GM12878 (cell line): Measurements from ENCODE around the gene FCRLA. TPM values are rescaled to one million over a fixed set of nuclear protein-coding genes. Genes with fewer than 3 reads are reported as not detected.

Source experiments
- ATAC-seq: fragments of 200-7000 bp; cut with Tn5 transposase; 3 replicates; pipeline ENCODE4 v1.9.1; 2020; ENCODE audit warnings: mild to moderate bottlenecking, moderate library complexity
- BruUV-seq: library from RNA; stranded (reverse); fragments of 400-500 nt; replicated peaks from 2 replicates; lab custom pipeline; 2021; lab: Mats Ljungman, UMichigan
- CTCF ChIA-PET: fragments of 300-600 bp; sonication (Branson Sonifier 250); formaldehyde crosslinking; extraction: SDS; loops from one replicate; lab custom pipeline; 2021; ENCODE audit warnings: inconsistent platforms; lab: Yijun Ruan, JAX
- POLR2A ChIA-PET: fragments of 350-600 bp; formaldehyde crosslinking; extraction: SDS; loops from one replicate; lab custom pipeline; 2021; ENCODE audit warnings: inconsistent platforms; lab: Charles Lee
- RAD21 ChIA-PET: fragments of 300-600 bp; sonication (Branson Sonifier 250); formaldehyde crosslinking; loops from one replicate; lab custom pipeline; 2023; ENCODE audit warnings: antibody characterized with exemption; ENCODE audit not compliant: unreplicated experiment; lab: Charles Lee
- SMC1A ChIA-PET: fragments of 300-600 bp; sonication (Branson Sonifier 250); formaldehyde crosslinking; loops from one replicate; lab custom pipeline; 2023; ENCODE audit not compliant: unreplicated experiment, uncharacterized antibody; lab: Charles Lee
- DNase-seq: peaks from one replicate; pipeline ENCODE4 v3.0.0-alpha.2; 2011; ENCODE audit warnings: low read depth, low spot score
- FAIRE-seq: peaks from 3 replicates; lab custom pipeline; 2011; peaks lifted over from hg19 to GRCh38; lab: Jason Lieb, UNC
- H2AFZ ChIP-seq: 2 replicates; pipeline ENCODE4 v1.6.0; 2011; ENCODE audit warnings: low read depth, low read length, control low read depth; ENCODE audit not compliant: control insufficient read depth
- H3K27ac ChIP-seq: 2 replicates; pipeline ENCODE4 v1.5.1; 2011; ENCODE audit warnings: control low read depth; ENCODE audit not compliant: control insufficient read depth, insufficient read depth
- H3K27me3 ChIP-seq, 2 experiments: replicated peaks in 1 of 2; 2 replicates each; pipeline versions ENCODE4 v1.6.0 to v1.6.1; 2011; ENCODE audit warnings: low read length in 1 of 2; ENCODE audit not compliant: control insufficient read depth in 2 of 2, insufficient read depth in 2 of 2
- H3K36me3 ChIP-seq, 2 experiments: 2 replicates each; pipeline ENCODE4 v1.5.1; 2011; ENCODE audit warnings: low read length in 1 of 2; ENCODE audit not compliant: control insufficient read depth in 2 of 2, insufficient read depth in 2 of 2
- H3K4me1 ChIP-seq: 2 replicates; pipeline ENCODE4 v1.6.1; 2011; ENCODE audit warnings: mild to moderate bottlenecking, low read length, moderate library complexity, mixed read lengths; ENCODE audit not compliant: control insufficient read depth, insufficient read depth
- H3K4me2 ChIP-seq: 2 replicates; pipeline ENCODE4 v1.6.0; 2011; ENCODE audit warnings: control low read depth; ENCODE audit not compliant: control insufficient read depth, insufficient read depth
- H3K4me3 ChIP-seq: fragments of 200-600 bp; sonication (generic); 2 replicates; pipeline ENCODE4 v1.5.1; 2016
- H3K79me2 ChIP-seq: 2 replicates; pipeline ENCODE4 v1.6.0; 2011; ENCODE audit warnings: low read length; ENCODE audit not compliant: control insufficient read depth, insufficient read depth
- H3K9ac ChIP-seq: 2 replicates; pipeline ENCODE4 v1.8.0; 2011; ENCODE audit warnings: low read length, control low read depth, mixed read lengths; ENCODE audit not compliant: control insufficient read depth, insufficient read depth
- H3K9me3 ChIP-seq: replicated peaks from 3 replicates; pipeline ENCODE4 v1.5.1; 2011; ENCODE audit warnings: mild to moderate bottlenecking, low read length; ENCODE audit not compliant: control insufficient read depth, insufficient read depth
- H4K20me1 ChIP-seq: 2 replicates; pipeline ENCODE4 v1.6.0; 2011; ENCODE audit not compliant: control insufficient read depth, insufficient read depth
- CBX3 ChIP-seq: fragments of 200-600 bp; sonication (generic); IDR thresholded peaks from 2 replicates; pipeline ENCODE4 v1.6.1; 2016; ENCODE audit warnings: low read depth, borderline replicate concordance
- CBX5 ChIP-seq: sonication (generic); IDR thresholded peaks from 2 replicates; pipeline ENCODE4 v1.6.1; 2016; ENCODE audit warnings: low read depth, moderate library complexity, mild to moderate bottlenecking, inconsistent platforms
- CEBPB ChIP-seq, 2 experiments: fragments of 150-350 bp in 1 of 2; IDR thresholded peaks; 2 replicates each; pipeline ENCODE4 v1.6.1; 2012 to 2014; ENCODE audit warnings: low read depth in 2 of 2, low read length in 2 of 2, borderline replicate concordance in 1 of 2, inconsistent platforms in 1 of 2
- HDAC2 ChIP-seq: fragments of 200-600 bp; sonication (generic); IDR thresholded peaks from 2 replicates; pipeline ENCODE4 v1.6.1; 2017
- MLLT1 ChIP-seq: fragments of 450-650 bp; IDR thresholded peaks from 2 replicates; pipeline ENCODE4 v1.6.1; 2016; ENCODE audit warnings: mild to moderate bottlenecking
- NR2C2 ChIP-seq: IDR thresholded peaks from 2 replicates; pipeline ENCODE4 v1.6.1; 2011; ENCODE audit warnings: borderline replicate concordance, low read depth; ENCODE audit not compliant: control insufficient read depth, insufficient read length
- PML ChIP-seq: IDR thresholded peaks from 2 replicates; pipeline ENCODE4 v1.6.1; 2012; ENCODE audit warnings: low read length, inconsistent platforms
- RAD51 ChIP-seq: fragments of 450-650 bp; IDR thresholded peaks from 2 replicates; pipeline ENCODE4 v1.6.1; 2016; ENCODE audit warnings: moderate library complexity, mild to moderate bottlenecking, inconsistent platforms
- SIN3A ChIP-seq: IDR thresholded peaks from 2 replicates; pipeline ENCODE4 v1.6.1; 2012; ENCODE audit warnings: low read depth, low read length, improper control_type of control experiment
- SUZ12 ChIP-seq: fragments of 200-600 bp; sonication (generic); IDR thresholded peaks from one replicate; pipeline ENCODE4 v1.6.1; 2018; ENCODE audit warnings: antibody characterized with exemption, mild to moderate bottlenecking; ENCODE audit not compliant: unreplicated experiment
- TARDBP ChIP-seq: IDR thresholded peaks from 2 replicates; pipeline ENCODE4 v1.6.1; 2016; ENCODE audit warnings: borderline replicate concordance
- ZNF207 ChIP-seq: fragments of 450-650 bp; IDR thresholded peaks from 2 replicates; pipeline ENCODE4 v1.6.1; 2014; ENCODE audit warnings: antibody characterized with exemption, mild to moderate bottlenecking, borderline replicate concordance
- WGBS: methylation state at CpG from one replicate; pipeline ENCODE4 v1.1.6; 2016; ENCODE audit warnings: low lambda C conversion rate; ENCODE audit not compliant: insufficient replicate concordance, insufficient coverage; ENCODE audit errors: missing lambda C conversion rate; 5-methylcytosine and 5-hydroxymethylcytosine counted together
- in situ Hi-C: fragments of 300-500 bp; cut with MboI; formaldehyde crosslinking; loops from 9 replicates; pipeline ENCODE4 v1.14.3; 2018; ENCODE audit warnings: mixed read lengths
- intact Hi-C: fragments of 100-400 bp; cut with micrococcal nuclease; formaldehyde crosslinking; loops from one replicate; pipeline ENCODE4 v1.14.2; 2022; ENCODE audit not compliant: unreplicated experiment
- polyA plus RNA-seq, 11 experiments: library from polyadenylated mRNA; depleted of rRNA in 4 of 11; unstranded in 6 of 11; stranded (reverse) in 5 of 11; fragments of >200 nt; fragmentation: Nextera tagmentation in 4 of 11; fragmentation: Illumina TruSeq in 1 of 11; extraction: Ambion mirVana in 4 of 11; extraction: Trizol in 1 of 11; gene quantifications; 1 replicate in 1 of 11; 2 replicates in 10 of 11; pipeline versions ENCODE4 v1.2.1 to v1.2.3, GENCODE V29; 2011 to 2016; ENCODE audit warnings: inconsistent platforms in 2 of 11, missing spikeins in 2 of 11, low read depth in 1 of 11
- total RNA-seq, 4 experiments: library from RNA; depleted of rRNA in 3 of 4; stranded (reverse); fragments of >200 nt in 3 of 4; fragmentation: Illumina TruSeq in 1 of 4; extraction: Trizol in 1 of 4; gene quantifications; 2 replicates each; pipeline versions ENCODE4 v1.2.1 to v1.2.3, GENCODE V29; 2013 to 2021

The FCRLA gene
- total and polyA plus RNA-seq, 10 of the 15 experiments (the other 5 are each of a cell fraction or from before 2014, with no cell fraction given), result 130 to 714 (median 374) TPM

GRCh38 chr1:161676441-161676840 is 30.6 kb upstream of the FCRLA start:
- in situ Hi-C loops, result no loop called here
- 88% methylated on average over 2 of the region's 2 CpGs for WGBS
- H3K9ac ChIP-seq, result no peak overlapping the region
- RAD21 ChIA-PET, result no interaction called here
- SMC1A ChIA-PET, result no interaction called here
- no peak overlapping the region for H2AFZ ChIP-seq
- no peaks in the 10 kb centered on the region for H3K4me1 ChIP-seq
- TF ChIP-seq ZNF207, result no peak
- no peak for TF ChIP-seq CBX3
- no peak for TF ChIP-seq SIN3A
- no peak for TF ChIP-seq PML
- no peak for TF ChIP-seq SUZ12
- TF ChIP-seq MLLT1, result no peak
- no peak for TF ChIP-seq TARDBP
- TF ChIP-seq CBX5, result no peak
- no peak for TF ChIP-seq NR2C2
- TF ChIP-seq RAD51, result no peak
- TF ChIP-seq CEBPB (IDR thresholded peaks at IDR 0.05; ENCODE audit: borderline replicate concordance in 1 of 2, low read depth in 2 of 2, low read length in 2 of 2), result no peak
- TF ChIP-seq HDAC2, result no peak
- no peaks in the 10 kb centered on the region for H4K20me1 ChIP-seq
- POLR2A ChIA-PET, result no interaction called here
- H3K36me3 ChIP-seq, result peaks cover 1 to 10% of the 10 kb centered on the region in 2 experiments; a peak in 3 of 4 replicates
- no peak overlapping the region for H3K27ac ChIP-seq
- FAIRE-seq (no peak), ATAC-seq (no peak), DNase-seq (no peak)
- intact Hi-C loops, result no loop called here
- H3K9me3 ChIP-seq, result no peaks in the 10 kb centered on the region
- no peaks in the 10 kb centered on the region for H3K27me3 ChIP-seq
- CTCF ChIA-PET, result no interaction called here
- no peaks in the 10 kb centered on the region for H3K79me2 ChIP-seq
- no TSS peak for BruUV-seq
- no peak overlapping the region for H3K4me3 ChIP-seq
- no peak overlapping the region for H3K4me2 ChIP-seq
